Breast epithelium (tissue), 4 donors: ENCODE measurements around the gene PTGES3. TPM values are rescaled to one million over a fixed set of nuclear protein-coding genes. Genes with fewer than 3 reads are reported as not detected.

Experiments
- DNase-seq, 2 donors: peaks; one replicate each; pipeline ENCODE4 v3.0.0-alpha.2; 2019; ENCODE audit warnings: low spot score in 2 of 2
- H3K27ac ChIP-seq, 2 donors: fragments of 200-600 bp; sonication (generic) in 1 of 2; one replicate each; pipeline ENCODE4 v1.5.1; 2016 to 2019; ENCODE audit warnings: mild to moderate bottlenecking in 1 of 2
- H3K27me3 ChIP-seq, 2 donors: fragments of 200-600 bp; sonication (generic) in 1 of 2; one replicate each; pipeline versions ENCODE4 v1.5.1 to v1.6.0; 2017 to 2019; ENCODE audit warnings: control low read depth in 1 of 2, mild to moderate bottlenecking in 1 of 2
- H3K36me3 ChIP-seq: fragments of 200-600 bp; one replicate; pipeline ENCODE4 v1.5.1; 2019
- H3K4me1 ChIP-seq, 2 donors: fragments of 200-600 bp; sonication (generic); one replicate each; pipeline ENCODE4 v1.5.1; 2016 to 2019; ENCODE audit warnings: control low read depth in 1 of 2
- H3K4me3 ChIP-seq, 3 donors: fragments of 200-600 bp; sonication (generic); 1 replicate in 2 of 3; 2 replicates in 1 of 3; pipeline ENCODE4 v1.5.1; 2016 to 2019; ENCODE audit warnings: mild to moderate bottlenecking in 3 of 3, moderate library complexity in 2 of 3
- H3K9me3 ChIP-seq, 2 donors: fragments of 200-600 bp; sonication (generic) in 1 of 2; one replicate each; pipeline ENCODE4 v1.5.1; 2016 to 2019; ENCODE audit warnings: control low read depth in 1 of 2
- CTCF ChIP-seq, 3 donors: fragments of 450-650 bp; IDR thresholded peaks; one replicate each; pipeline ENCODE4 v1.5.1; 2016 to 2017; ENCODE audit warnings: antibody characterized with exemption in 3 of 3, mild to moderate bottlenecking in 3 of 3, moderate library complexity in 3 of 3
- POLR2A ChIP-seq: fragments of 450-650 bp; IDR thresholded peaks from one replicate; pipeline ENCODE4 v1.6.1; 2016; ENCODE audit warnings: antibody characterized with exemption, mild to moderate bottlenecking, moderate library complexity
- POLR2AphosphoS5 ChIP-seq, 3 donors: sonication (generic); formaldehyde crosslinking; IDR thresholded peaks; one replicate each; pipeline ENCODE4 v1.6.1; 2017; ENCODE audit warnings: antibody characterized with exemption in 3 of 3
- intact Hi-C: fragments of 100-400 bp; cut with DNase I; formaldehyde crosslinking; loops from one replicate; pipeline ENCODE4 v1.15.1; 2023; ENCODE audit warnings: low total_unique reads
- total RNA-seq, 3 donors: library from RNA; depleted of rRNA; stranded (reverse); fragments of >200 nt; gene quantifications; one replicate each; pipeline ENCODE4 v1.1.0, GENCODE V29; 2016

PTGES3 gene
- total RNA-seq, 3 donors from 2014 or later, result 85.0 to 134 (median 111) TPM

- no peak for TF ChIP-seq POLR2A
- TF ChIP-seq CTCF (IDR thresholded peaks at IDR 0.05), result no peak
- TF ChIP-seq POLR2AphosphoS5 (IDR thresholded peaks at IDR 0.05), result no peak
Measured at GRCh38 chr12:56670836-56671235, 17.2 kb downstream of the PTGES3 start.

GRCh38 chr12:56668197-56668457, 20.0 kb downstream of the PTGES3 start:
- intact Hi-C loops, result no loop called here
- Histone ChIP-seq H3K27me3 (no peaks in the 10 kb centered on the region), H3K36me3 (peaks cover 4% of the 10 kb centered on the region), H3K4me3 (no peak overlapping the region), H3K27ac (no peak overlapping the region), H3K9me3 (no peaks in the 10 kb centered on the region), H3K4me1 (no peaks in the 10 kb centered on the region)
- DNase-seq, result no peak
- TF ChIP-seq CTCF (IDR thresholded peaks at IDR 0.05) (no peak), POLR2A (no peak), POLR2AphosphoS5 (IDR thresholded peaks at IDR 0.05) (no peak)

More at GRCh38 chr12:56670836-56671235, 17.2 kb downstream of the PTGES3 start:
- intact Hi-C loops, result no loop called here
- Histone ChIP-seq H3K9me3 (no peaks in the 10 kb centered on the region), H3K27ac (no peak overlapping the region), H3K4me1 (no peaks in the 10 kb centered on the region), H3K36me3 (peaks cover 4% of the 10 kb centered on the region), H3K4me3 (no peak overlapping the region), H3K27me3 (no peaks in the 10 kb centered on the region)
- DNase-seq, result no peak

- H3K9me3 ChIP-seq, result no peaks in the 10 kb centered on the region
- no peak overlapping the region for H3K27ac ChIP-seq
- H3K27me3 ChIP-seq, result no peaks in the 10 kb centered on the region
- H3K4me1 ChIP-seq, result no peaks in the 10 kb centered on the region
- H3K36me3 ChIP-seq, result peaks cover 4% of the 10 kb centered on the region
- no peak overlapping the region for H3K4me3 ChIP-seq
- intact Hi-C loops, result no loop called here
- no peak for DNase-seq
- TF ChIP-seq CTCF (IDR thresholded peaks at IDR 0.05) (no peak), POLR2A (no peak), POLR2AphosphoS5 (IDR thresholded peaks at IDR 0.05) (no peak)
Measured at GRCh38 chr12:56661979-56662638, 26.0 kb downstream of the PTGES3 start.

GRCh38 chr12:56661560-56661959, 26.5 kb downstream of the PTGES3 start:
- Histone ChIP-seq H3K27me3 (no peaks in the 10 kb centered on the region), H3K36me3 (peaks cover 4% of the 10 kb centered on the region), H3K4me3 (no peak overlapping the region), H3K4me1 (no peaks in the 10 kb centered on the region), H3K9me3 (no peaks in the 10 kb centered on the region), H3K27ac (no peak overlapping the region)
- DNase-seq, result no peak
- intact Hi-C loops, result no loop called here
- no peak for TF ChIP-seq CTCF (IDR thresholded peaks at IDR 0.05)
- no peak for TF ChIP-seq POLR2AphosphoS5 (IDR thresholded peaks at IDR 0.05)
- no peak for TF ChIP-seq POLR2A

GRCh38 chr12:56658921-56659320, 29.2 kb downstream of the PTGES3 start:
- DNase-seq, result no peak
- no peak for TF ChIP-seq POLR2AphosphoS5 (IDR thresholded peaks at IDR 0.05)
- intact Hi-C loops, result no loop called here

More at GRCh38 chr12:56658921-56659320, 29.2 kb downstream of the PTGES3 start:
- no peaks in the 10 kb centered on the region for H3K4me1 ChIP-seq
- H3K36me3 ChIP-seq, result no peaks in the 10 kb centered on the region
- no peaks in the 10 kb centered on the region for H3K27me3 ChIP-seq
- H3K4me3 ChIP-seq, result no peak overlapping the region
- no peak overlapping the region for H3K27ac ChIP-seq
- H3K9me3 ChIP-seq, result peaks cover 0 to 2% of the 10 kb centered on the region in 2 donors
